WI38 (cell line): ENCODE measurements around the gene NCK2.

Experiments
- H3K4me3 ChIP-seq: 2 replicates; pipeline ENCODE4 v1.5.1; 2011; ENCODE audit warnings: low read depth, mild to moderate bottlenecking, control low read depth, low read length
- TF ChIP-seq, protein P1 (sequence below): IDR thresholded peaks from 2 replicates; pipeline ENCODE4 v1.5.1; 2012; ENCODE audit warnings: low read depth, mild to moderate bottlenecking, control low read depth, low read length

The NCK2 gene

DNA sequence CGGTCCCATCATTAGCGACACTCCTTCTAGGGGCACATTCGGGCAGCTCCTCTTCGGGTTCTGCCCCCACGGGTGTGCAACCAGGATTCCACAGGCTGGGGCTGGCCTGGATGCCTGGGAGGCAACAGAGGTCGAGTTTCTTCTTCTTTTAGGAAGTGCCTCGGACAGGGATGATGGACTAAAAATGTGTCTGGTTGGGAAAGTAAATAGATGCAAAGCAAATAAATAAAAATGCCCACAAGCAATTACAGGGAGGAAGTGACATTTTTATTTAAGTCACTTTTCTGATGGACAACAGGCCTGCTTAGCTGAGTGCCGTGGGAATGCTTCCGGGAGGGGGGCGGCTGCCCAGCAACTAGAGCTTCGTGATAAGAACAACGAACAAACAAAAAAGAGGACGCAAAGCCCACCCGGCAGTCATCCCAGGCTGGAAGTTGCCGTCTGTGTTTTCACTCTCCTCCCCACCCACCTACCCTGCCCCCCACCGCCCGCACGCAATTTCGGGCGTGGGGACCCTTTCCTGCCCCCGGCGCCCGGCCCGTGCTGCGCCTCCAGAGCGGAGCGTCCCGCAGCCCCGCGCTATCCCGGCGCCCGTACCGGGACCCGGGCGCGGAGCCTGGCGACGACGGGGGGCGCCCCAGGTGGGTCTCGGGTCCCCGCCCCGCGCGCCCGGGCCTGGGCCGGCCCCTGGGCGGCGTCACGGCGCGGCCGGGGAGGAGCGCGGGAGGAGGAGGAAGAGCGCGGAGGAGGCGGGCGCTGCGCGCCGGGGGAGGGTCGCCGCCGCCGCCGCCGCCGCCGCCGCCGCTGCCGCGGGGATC is 412 bp upstream of the NCK2 start:
- peak overlapping the region; percentile 57 for H3K4me3 ChIP-seq
- TF ChIP-seq, protein P1, sequence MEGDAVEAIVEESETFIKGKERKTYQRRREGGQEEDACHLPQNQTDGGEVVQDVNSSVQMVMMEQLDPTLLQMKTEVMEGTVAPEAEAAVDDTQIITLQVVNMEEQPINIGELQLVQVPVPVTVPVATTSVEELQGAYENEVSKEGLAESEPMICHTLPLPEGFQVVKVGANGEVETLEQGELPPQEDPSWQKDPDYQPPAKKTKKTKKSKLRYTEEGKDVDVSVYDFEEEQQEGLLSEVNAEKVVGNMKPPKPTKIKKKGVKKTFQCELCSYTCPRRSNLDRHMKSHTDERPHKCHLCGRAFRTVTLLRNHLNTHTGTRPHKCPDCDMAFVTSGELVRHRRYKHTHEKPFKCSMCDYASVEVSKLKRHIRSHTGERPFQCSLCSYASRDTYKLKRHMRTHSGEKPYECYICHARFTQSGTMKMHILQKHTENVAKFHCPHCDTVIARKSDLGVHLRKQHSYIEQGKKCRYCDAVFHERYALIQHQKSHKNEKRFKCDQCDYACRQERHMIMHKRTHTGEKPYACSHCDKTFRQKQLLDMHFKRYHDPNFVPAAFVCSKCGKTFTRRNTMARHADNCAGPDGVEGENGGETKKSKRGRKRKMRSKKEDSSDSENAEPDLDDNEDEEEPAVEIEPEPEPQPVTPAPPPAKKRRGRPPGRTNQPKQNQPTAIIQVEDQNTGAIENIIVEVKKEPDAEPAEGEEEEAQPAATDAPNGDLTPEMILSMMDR, result no peak

DNA sequence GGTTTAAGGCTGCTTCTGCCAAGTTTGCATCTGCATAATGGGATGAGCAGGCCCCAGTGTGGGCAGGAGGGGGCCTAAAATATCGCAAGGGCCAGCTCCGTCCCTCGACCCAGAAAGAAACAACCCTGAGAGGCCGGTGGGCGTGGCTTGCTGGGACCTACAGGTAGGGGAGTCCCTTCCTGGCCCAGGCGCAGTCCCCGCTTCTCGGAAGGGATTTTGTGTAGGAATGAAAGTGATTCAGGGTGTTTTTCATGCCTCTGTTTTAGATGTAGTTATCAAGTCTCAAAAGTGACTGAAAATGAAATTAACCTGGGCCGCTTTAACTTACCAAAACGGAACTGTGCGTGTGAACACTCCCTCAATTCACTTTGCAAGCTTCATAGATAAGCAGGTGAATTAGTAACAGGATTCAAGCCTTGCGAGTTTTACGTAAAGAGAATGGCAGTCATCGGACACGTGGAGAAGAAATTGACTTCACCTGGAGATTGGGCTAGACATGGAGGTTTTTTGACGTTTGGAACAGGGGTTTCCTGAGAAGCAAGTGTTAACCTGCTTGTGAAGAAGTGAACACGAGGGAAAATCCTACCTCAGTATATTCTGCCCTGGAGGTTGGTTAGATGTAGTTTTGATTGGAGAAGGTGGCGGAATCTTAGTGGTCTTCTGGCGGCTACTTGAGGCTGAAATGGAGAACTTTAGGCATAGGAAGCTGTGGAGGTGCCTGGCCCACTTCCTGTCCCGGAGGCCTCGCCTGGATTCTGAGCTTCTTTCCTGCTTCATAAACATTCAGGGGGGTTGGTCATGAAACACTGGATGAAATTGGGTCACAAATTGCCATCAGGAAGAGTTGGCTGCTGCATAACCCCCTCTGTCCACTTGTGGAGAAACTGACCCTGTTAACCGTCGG is 1.7 kb downstream of the NCK2 start:
- H3K4me3 ChIP-seq, result peak overlapping the region; percentile 73
- TF ChIP-seq, protein P1, result no peak

DNA sequence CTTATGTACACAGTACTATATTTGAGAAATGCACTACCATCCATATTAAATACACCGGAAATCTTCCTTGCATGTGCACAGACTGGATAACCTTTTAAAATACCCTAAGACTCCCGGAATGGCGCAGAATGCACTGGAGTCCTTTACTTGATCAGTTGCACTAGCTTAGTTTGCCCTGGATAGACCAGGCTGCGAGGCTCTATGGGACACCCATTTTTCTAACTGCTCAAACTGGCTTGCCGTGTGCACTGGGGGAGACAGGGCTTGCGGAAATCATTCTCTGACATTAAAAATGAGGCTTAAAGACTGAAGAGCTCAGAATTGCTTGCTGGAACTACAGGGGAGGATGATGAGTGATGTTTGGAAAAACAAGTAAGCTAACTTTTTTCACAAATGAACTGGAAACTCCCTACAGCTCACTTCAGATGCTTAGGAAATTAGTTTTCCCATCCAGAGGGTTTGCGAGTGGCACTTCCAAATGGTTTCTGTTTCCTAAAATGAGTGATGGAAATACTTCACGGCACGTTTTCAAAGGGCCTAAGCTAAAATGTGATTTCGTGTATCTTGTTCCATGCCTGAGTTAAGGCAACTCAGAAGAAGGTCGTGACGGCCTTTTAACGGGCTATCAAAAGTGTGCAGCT is 2.7 kb downstream of the NCK2 start:
- H3K4me3 ChIP-seq, result no peak overlapping the region
- TF ChIP-seq, protein P1, result no peak

DNA sequence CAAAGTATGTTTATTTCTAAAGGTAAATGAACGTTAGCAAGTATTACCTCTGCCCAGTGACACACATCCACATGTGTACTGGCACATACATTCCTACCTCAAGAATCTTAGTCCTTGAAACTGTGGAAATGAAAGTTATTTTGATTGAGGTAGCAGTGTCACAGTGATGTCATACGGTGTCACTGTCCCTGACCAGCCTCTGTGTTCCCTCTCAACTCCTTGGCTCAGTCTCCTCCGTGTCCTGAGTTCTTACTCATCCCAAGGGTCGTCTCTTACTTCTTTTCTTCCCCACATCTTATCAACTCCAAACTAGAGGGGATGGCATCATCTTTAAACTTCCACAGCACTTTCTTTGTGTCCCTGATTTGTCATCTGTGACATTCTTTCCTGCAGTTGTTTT is 3.3 kb downstream of the NCK2 start:
- H3K4me3 ChIP-seq, result no peak overlapping the region
- TF ChIP-seq, protein P1, result no peak

DNA sequence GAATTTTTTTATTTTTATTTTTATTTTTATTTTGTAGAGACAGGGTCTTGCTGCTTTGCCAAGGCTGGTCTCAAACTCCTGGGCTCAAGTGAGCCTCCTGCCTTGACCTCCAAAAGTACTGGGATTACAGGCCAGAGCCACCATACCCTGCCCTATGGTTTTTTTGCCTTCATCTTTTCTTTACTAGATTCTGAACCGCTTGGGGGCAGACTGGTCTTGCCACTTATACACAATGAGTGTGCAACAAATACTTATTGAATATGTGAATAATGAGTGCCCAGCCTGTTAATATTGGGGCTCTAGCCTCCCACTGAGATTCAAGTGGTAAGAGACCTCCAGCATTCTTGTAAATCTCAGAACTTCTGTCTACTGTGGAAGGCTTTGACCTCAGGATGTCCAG is 3.9 kb downstream of the NCK2 start:
- H3K4me3 ChIP-seq, result no peak overlapping the region
- TF ChIP-seq, protein P1, result no peak

DNA sequence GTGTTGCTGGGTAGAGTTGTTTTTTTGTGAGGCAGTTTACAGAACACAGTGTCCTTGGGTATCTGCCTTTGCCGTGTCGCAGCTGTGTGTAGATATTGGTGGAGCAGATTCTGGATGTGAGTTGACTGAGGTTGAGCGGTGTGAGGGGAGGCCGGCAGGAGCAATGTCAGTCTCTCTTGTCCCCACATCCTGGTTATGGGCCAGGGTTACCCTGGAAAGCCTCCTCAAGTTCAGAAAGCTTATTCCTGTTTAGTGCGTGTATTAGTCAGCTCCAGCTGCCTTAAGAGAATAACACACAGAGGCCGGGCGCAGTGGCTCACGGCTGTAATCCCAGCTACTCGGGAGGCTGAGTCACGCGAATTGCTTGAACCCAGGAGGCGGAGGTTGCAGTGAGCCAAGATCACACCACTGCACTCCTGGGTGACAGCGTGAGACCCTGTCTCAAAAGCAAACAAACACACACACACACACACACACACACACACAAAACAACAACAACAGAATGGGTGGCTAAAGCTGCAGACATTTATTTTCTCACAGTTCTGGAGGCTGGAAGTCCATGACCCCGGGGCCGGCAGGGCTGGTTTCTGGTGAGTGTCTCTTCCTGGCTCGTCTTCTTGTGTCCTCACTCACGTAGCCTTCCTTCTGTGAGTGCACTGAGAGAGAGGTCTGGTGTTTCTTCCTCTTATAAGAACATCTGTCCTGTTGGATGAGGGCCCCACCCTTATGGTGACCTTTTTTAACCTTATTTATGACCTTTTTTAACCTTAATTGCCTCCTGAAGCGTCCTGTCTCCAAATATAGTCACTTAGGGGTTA is 5.1 kb downstream of the NCK2 start:
- H3K4me3 ChIP-seq, result no peak overlapping the region
- TF ChIP-seq, protein P1, result no peak
